GM04504 (cell line): ENCODE measurements around the gene PPARG.

ENCODE experiments used
- DNase-seq: peaks from one replicate; pipeline ENCODE4 v3.0.0-alpha.2; 2012; ENCODE audit warnings: low read depth

PPARG gene

GRCh38 chr3:12416731-12417130, 127.9 kb downstream of the PPARG start:
- DNase-seq = no peak

DNA sequence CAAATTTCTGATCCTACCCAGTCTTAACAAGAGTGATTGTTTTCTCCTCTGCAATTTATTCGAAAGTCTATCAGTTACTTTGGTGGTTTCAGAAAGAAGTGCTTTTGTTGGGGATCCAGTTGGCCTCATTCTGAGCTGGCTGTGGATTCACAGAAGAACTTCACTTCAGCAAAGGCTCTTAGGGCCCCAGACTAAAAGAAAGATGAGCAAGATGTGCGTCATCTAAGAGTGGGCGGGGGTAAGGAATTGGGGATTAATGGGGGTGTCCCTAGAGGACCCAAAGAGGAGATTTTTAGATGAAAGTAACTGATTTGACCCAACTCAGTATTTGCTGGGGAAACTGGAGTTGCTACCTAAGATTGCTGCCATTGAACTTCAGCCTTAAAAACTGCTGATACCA, 131.5 kb downstream of the PPARG start:
- no peak for DNase-seq

DNA sequence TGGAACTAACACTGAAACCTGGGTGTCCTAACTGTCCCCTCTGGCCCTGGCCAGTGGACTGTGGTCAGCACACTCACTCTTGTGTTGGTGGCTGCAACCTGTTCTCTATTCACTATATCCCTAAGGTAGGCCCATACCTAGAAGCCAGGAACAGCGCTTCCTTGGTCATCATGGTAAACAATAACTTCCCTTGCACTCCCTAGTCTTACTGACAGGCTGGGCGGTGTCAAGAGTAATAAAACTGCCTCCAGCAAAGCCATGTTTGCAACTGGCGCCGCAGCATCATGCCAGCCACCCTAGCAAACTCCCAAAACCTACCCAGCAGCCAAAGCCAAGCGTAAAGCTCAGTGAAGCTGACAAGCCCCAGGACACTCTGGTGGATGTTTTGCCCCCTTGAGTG, 132.3 kb downstream of the PPARG start:
- DNase-seq = no peak

GRCh38 chr3:12423131-12423530, 134.3 kb downstream of the PPARG start:
- DNase-seq = no peak

- DNase-seq = no peak
These were observed 135.2 kb downstream of the PPARG start for GRCh38 chr3:12423918-12424630.

DNA sequence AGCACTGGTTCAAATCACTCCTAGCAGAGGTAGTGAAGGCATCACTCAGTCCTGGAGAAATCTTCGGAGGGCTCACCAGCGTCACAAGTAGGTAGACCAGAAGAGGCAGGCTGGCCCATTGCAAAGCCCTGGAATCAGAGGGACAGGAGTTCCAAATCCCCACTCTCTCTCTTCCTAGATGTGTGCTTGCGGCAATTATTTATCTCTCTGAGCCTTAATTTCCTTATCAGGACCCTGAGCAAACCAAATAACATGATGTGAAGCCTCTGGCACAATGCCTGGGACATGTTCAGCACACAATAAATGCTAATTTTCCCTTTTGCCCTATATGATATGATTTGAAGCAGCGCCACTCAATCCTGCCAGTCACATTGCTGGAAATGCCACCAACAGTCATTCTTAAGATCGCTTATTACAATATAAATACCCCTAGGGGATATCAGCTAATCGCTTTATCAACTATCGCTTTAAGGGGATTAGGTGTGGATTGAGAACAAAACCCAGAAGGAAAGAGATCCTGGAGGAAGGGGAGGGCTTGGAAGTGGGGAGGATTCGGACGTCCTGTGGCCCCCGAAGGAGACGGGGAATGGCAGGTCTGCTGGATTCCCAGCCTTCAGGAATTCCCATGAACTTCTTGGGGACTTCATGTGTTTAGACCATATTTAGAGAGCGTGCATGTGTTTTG, 135.9 kb downstream of the PPARG start:
- DNase-seq = no peak

GRCh38 chr3:12425850-12426579, 137.1 kb downstream of the PPARG start:
- DNase-seq = no peak

GRCh38 chr3:12427551-12427950, 138.7 kb downstream of the PPARG start:
- no peak for DNase-seq

DNA sequence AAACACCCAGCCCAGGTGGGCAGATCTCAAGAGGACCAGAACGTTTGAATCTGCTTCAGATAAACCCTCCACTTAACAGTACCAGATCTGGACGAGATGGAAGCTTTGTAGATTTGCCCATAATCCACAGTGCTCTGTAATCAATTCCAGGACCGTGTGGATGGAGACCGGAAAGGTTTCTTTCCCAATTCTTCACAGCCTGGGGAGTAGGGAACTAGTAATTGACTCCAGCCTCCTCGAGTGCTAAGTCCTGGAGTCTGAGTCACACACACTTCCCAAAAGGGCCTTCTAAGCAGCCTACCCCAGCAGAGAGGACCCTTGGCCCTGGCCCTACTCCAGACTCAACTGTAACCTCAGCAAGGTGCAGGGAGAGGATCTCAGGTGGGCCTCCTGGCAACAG, 139.3 kb downstream of the PPARG start:
- no peak for DNase-seq

GRCh38 chr3:12430086-12430485, 141.2 kb downstream of the PPARG start:
- DNase-seq = no peak

- DNase-seq = no peak
These were observed 145.0 kb downstream of the PPARG start for GRCh38 chr3:12433823-12434222.

DNA sequence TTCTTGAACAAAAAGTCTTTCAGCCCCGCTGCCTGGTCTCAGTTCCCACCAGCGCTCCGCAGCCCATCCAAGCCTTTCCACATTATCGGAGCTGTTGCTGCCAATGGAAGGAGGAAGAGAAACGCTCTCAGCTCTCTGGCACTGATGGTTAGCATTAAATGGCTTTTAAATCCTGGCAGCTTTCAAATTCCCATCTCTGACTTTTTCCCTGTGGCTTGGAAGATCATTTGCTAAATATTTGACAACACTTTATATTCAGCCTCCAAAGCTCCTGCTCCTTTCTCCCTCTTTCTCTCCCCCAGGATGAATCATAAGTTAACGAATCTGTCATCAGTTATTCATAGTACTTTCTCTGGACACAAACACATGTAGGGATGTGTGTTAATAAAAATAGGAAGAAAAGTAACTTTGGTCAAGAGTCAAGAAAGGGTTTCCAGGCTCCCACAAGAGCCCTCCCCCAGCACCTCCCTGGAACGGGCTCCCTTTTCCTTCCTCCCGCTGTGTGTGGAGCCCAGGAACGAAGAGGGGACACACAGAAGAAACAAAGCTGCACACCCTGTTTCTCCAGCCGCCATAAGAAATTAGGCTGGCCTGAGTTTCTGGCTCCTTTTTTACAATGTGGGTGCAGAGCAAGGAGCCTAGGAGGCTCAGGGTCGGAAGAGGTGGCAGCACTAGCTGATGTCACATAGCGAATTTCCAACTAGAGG, 147.8 kb downstream of the PPARG start:
- DNase-seq = peak; percentile 28

GRCh38 chr3:12437221-12437605, 148.3 kb downstream of the PPARG start:
- no peak for DNase-seq

DNA sequence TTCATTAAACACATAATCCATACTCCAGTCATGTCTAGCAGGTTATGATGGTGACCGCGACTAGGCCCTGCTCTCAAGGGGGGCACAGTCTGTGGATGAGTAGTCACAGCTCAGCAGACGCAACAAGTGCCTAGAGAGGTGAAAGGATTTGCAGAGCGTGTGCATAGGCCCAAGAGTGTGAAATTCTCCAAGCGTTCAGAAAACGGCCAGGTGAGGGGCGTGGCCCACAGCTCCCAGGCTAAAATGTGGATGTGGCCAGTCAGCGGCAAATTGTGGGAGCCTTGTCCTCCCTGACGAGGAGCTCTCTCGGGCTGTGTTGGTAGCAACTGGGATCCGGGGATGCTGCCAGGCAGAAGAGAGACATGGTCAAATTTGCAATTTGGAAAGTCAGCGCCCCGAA, 149.0 kb downstream of the PPARG start:
- DNase-seq = no peak

DNA sequence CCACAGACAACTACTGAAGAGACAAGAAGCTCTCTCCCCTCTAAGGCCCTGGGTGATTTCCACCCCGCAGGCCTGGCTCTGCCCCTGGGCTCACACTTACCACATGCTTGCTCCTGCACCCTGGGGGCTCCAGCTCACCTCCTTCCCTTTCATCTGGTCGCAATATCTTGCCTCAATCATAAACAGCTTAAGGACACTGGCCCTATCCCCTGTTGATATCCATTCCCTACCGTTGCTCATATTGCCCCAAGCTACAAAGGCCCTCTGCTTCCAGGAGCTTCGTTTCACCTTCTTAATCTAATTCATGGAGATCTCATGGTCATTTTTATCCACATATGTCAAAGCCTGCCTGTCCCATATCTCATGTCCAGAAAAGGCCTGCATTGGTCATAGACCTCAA, 149.4 kb downstream of the PPARG start:
- DNase-seq = no peak

DNA sequence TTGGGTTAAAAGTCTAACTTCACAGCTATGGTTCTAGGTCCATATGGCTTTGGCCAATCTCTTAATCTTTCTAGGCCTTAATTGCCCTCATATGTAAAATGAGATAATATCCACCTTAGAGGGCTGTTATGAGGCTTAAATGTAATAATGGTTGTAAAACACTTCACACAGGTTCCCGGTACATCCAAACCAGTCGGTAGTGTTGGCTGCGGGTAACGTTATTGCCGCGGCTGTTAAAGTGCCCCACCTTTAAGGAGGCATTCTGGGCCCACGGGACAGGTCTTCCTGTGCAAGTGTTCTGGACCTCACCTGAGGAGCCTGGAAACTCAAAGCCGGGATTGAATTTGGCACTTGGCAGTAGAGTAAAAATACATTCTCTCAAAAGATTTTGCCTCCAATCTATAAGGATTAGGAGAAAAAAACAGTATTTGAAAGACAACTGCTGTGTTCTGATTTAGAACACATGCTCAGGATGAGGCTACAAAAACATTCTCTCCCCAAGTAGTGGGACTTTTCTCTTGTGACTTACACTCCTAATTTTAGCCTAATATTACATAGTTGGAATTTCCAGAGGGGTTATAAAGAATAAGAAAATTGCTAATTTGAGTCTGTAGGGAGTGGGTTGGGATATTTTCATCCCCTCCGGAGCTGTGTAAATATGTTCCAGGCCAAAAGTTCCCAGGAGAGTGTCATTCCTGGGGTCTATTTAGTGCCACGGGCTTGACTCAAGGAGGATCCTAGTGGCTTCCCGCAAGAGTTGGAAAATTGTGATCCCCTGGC, 150.5 kb downstream of the PPARG start:
- no peak for DNase-seq

DNA sequence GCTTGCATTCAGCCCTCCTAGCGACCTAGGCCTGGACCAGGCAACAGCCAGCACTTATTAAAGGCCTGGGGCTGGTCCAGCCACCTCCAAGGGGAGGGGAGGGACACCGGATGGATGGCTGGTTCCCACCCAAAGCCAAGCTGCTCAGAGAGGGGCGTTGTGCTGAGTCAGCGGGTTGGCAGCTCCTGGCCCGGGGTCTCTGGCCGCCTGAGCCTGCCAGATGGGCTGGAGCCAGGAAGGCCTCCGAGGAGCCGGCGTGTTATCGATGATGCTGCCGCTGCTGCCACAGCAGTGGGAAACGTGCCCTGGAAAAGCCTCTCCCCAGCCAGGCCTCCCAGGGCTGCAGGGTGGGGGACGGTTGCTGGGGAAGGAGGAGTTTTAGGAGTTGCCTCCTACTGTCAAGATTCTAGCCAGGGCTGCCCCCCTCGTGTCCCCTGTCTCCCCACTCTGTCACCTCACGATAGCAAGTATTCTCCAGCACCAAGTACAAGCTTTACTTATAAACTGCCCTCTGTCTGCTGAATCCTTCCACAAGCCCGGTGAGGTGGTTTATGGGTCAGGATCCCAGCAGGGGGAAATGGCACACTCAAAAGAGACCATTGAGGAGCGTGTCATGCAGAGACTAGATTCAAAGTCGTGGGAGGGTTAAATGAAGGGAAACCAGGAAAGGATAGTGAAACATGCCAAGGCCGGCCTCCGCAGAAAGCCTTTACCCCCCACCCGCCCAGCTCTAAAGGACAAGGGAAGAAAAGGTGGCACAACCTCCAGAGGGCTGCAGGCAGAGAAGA, 152.3 kb downstream of the PPARG start:
- peak; percentile 6 for DNase-seq

DNA sequence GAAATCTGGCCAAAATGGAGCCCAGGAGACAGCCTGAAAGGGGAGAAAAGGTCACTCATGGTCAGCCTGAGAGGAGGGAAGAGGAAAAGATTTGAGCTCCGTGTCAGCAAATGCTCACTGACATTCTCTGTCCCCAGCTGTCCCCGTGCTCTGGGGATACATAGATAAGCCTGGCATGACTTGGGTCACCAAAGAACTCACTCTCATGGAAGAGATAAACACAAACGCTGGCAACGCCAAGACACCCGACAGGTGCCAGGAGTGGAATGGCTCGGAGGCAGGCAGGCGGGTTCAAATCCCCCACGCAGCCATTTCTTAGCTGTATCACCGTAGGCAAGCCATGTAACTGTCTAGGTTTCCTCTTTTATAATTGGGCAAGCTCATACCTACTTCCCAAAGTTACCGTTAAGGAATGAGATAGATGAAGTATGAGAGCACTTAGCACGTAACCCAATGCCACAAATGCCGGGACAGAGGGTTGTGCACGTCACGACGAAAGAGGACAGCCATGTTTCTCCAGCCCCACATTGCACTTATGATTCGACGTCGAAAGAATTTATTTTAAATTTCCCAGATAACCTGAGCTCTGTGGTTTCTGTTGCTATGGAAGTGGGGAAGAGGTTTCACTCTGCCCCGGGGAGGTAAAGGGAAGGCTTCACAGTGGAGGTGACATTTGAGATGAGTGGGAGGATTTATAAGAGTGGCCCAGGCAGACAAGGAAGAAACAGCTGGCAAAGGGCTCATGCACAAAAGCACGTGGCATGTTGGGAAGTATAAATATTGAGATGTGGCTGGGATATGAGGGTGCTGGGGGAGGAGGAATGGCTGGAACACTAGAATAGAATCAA, 154.0 kb downstream of the PPARG start:
- DNase-seq = no peak

- DNase-seq = no peak
These were observed 155.1 kb downstream of the PPARG start for GRCh38 chr3:12443781-12444522.
